Stimulated activated memory B cell treated with anti-CD40 and anti-IgM and Interleukin-4, amounts not matched to agents 10 μg/mL and 1 μg/mL and 100 μg/mL, for 72 hours (primary cell): Measurements from ENCODE around the gene MEGF10.
"Not testable (repeated sequence)": the region's sequence is repeated elsewhere in the genome, so short reads cannot be mapped to it uniquely, and the experiment has no call there.

Source experiments
- ATAC-seq: fragments of 150-1000 bp; cut with Tn5 transposase; 2 replicates; pipeline ENCODE4 v1.10.0; 2021
- H3K27ac Mint-ChIP-seq: one replicate; pipeline ENCODE4 v1.8.0; 2022; ENCODE audit warnings: mild to moderate bottlenecking, mixed read lengths
- H3K27me3 Mint-ChIP-seq: one replicate; pipeline ENCODE4 v1.8.0; 2022; ENCODE audit warnings: mixed read lengths
- H3K36me3 Mint-ChIP-seq: one replicate; pipeline ENCODE4 v1.8.0; 2022; ENCODE audit warnings: mixed read lengths
- H3K4me1 Mint-ChIP-seq: one replicate; pipeline ENCODE4 v1.8.0; 2022; ENCODE audit warnings: mixed read lengths
- H3K4me3 Mint-ChIP-seq: one replicate; pipeline ENCODE4 v1.8.0; 2022; ENCODE audit warnings: mild to moderate bottlenecking, moderate library complexity, mixed read lengths
- H3K9me3 Mint-ChIP-seq: one replicate; pipeline ENCODE4 v1.8.0; 2022; ENCODE audit warnings: mixed read lengths

The MEGF10 gene

GRCh38 chr5:127290019-127290945, at the start of gene MEGF10:
MEGF10 (plus strand) TSS chr5:127290796; CDS start chr5:127331309, 40,513 bp downstream.
- H3K4me1 Mint-ChIP-seq = peaks cover 12% of the 10 kb centered on the region
- peak; percentile 43 for ATAC-seq
- H3K27ac Mint-ChIP-seq = no peak within 1 kb of the TSS
- H3K9me3 Mint-ChIP-seq = peaks cover 7% of the 10 kb centered on the region
- peaks cover 83% of the 10 kb centered on the region for H3K27me3 Mint-ChIP-seq
- H3K36me3 Mint-ChIP-seq = no peaks in the 10 kb centered on the region
- no peak within 1 kb of the TSS for H3K4me3 Mint-ChIP-seq

DNA sequence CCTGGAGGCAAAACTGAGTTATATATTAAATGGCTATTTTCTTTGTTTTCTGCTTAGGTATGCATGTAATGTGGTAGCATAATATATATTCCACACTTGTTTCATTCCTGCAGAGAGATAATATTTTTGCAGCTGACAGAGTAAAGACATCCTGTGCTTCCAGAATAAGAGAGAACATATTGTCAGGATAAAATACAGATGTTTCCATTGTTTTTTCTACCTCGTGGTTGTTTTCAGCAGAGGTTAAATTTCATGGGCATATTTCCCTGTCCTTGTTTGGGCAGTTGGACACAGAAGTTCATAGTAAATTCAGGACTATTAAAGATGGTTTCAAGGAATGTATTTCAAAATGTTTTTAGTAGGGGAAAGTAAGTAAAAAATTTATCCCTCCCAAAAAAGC, 47.6 kb upstream of the MEGF10 start:
- Mint-ChIP-seq H3K27me3 (peaks cover 45% of the 10 kb centered on the region), H3K4me3 (no peak overlapping the region), H3K4me1 (no peaks in the 10 kb centered on the region), H3K9me3 (peaks cover 11% of the 10 kb centered on the region), H3K36me3 (peaks cover 13% of the 10 kb centered on the region), H3K27ac (no peak overlapping the region)
- ATAC-seq = no peak

DNA sequence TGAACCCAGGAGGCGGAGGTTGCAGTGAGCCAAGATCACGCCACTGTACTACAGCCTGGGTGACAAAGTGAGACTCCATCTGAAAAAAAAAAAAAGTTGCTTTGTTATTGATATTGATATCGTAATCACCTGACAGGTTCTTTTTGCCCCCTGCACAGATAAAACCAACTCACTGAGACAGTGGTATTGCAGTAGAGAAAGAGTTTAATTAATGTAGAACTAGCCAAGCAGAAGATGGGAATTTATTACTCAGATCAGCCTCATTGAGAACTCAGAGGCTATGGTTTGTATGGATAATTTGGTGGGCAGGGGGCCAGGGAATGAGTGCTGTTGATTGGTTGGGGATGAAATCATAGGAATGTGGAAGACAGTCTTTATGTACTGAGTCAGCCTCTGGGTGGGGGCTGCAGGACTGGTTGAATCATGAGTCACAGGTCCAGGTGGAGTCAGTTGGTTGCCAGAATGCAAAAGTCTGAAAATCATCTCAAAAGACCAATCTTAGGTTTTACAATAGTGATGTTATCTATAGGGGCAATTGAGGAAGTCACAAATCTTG, 35.8 kb upstream of the MEGF10 start:
- H3K9me3 Mint-ChIP-seq = peaks cover 13% of the 10 kb centered on the region
- no peak overlapping the region for H3K4me3 Mint-ChIP-seq
- no peaks in the 10 kb centered on the region for H3K36me3 Mint-ChIP-seq
- no peaks in the 10 kb centered on the region for H3K27me3 Mint-ChIP-seq
- no peaks in the 10 kb centered on the region for H3K4me1 Mint-ChIP-seq
- ATAC-seq = no peak
- no peak overlapping the region for H3K27ac Mint-ChIP-seq

DNA sequence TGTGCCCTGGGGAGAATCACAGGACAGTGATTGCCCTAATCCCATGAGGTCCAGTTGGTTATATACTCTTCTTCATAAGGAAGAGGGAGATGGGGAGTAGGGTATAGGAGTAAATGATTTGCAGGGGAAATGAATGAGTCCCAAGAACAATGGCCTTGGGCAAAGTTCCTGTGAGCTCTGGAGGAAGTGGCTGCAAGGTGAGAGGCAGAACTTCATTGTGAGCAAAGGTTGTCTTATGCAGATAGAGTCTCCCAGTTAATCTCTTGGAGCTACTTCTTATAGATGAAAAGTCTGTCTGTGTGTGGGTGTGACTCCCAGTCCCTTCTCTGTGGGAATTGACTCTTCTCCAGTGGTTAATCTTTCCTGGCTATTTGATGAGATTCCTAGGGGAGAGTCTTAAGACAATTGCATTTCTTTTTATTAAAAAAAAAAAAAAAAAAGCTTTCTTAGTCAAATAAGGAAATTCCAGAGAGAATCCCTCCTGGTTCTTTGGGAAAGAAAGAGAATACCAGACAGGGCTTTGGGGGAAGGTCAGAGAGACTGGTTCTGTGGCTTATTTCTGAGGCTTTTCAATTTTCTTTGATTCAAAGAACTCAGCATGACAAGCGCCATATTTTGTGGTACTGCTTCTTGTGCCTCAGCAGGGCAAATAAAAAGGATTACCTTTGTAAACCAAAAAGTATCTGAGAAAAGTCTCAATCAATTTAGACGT, 33.6 kb upstream of the MEGF10 start:
- no peak for ATAC-seq
- Mint-ChIP-seq H3K36me3 (no peaks in the 10 kb centered on the region), H3K27me3 (peaks cover 10% of the 10 kb centered on the region), H3K27ac (no peak overlapping the region), H3K4me1 (no peaks in the 10 kb centered on the region), H3K9me3 (peaks cover 13% of the 10 kb centered on the region), H3K4me3 (no peak overlapping the region)

DNA sequence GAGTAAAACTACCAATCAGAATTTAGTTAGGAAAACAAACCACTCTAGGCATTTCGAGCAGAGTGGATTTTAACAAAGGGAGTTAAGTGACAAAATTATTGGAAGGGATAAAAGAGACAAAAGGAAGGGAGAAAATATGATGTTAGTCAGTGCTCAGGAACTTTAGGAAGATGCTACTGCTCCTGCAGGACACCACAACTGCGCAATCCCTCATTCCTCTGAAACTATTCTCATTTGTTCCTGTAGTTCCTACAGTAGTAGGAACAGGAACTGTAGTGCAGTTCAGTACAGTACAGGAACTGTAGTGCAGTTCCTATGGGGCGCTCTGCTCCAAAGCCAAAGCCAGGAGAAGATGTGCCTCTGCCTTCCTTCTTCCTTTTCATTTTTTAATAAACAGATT, 29.9 kb upstream of the MEGF10 start:
- Mint-ChIP-seq H3K9me3 (peaks cover 6% of the 10 kb centered on the region), H3K4me1 (no peaks in the 10 kb centered on the region), H3K4me3 (no peak overlapping the region), H3K27ac (no peak overlapping the region), H3K36me3 (no peaks in the 10 kb centered on the region), H3K27me3 (peaks cover 14% of the 10 kb centered on the region)
- ATAC-seq = no peak

- H3K27ac Mint-ChIP-seq, H3K9me3 Mint-ChIP-seq, ATAC-seq, H3K36me3 Mint-ChIP-seq, H3K4me3 Mint-ChIP-seq, H3K4me1 Mint-ChIP-seq: not testable (repeated sequence)
- peaks cover 40% of the 10 kb centered on the region for H3K27me3 Mint-ChIP-seq
These were observed 25.1 kb upstream of the MEGF10 start for GRCh38 chr5:127265473-127265872.

DNA sequence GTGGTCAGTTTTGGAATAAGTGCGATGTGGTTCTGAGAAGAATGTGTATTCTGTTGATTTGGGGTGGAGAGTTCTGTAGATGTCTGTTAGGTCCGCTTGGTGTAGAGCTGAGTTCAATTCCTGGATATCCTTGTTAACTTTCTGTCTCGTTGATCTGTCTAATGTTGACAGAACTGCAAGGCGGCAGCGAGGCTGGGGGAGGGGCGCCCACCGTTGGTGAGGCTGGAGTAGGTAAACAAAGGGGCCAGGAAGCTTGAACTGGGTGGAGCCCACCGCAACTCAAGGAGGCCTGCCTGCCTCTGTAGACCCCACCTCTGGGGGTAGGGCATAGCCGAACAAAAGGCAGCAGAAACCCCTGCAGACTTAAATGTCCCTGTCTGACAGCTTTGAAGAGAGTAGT, 22.3 kb upstream of the MEGF10 start:
- not testable (repeated sequence) for H3K9me3 Mint-ChIP-seq, H3K36me3 Mint-ChIP-seq, H3K4me1 Mint-ChIP-seq, H3K4me3 Mint-ChIP-seq, H3K27ac Mint-ChIP-seq, ATAC-seq
- peaks cover 35% of the 10 kb centered on the region for H3K27me3 Mint-ChIP-seq

DNA sequence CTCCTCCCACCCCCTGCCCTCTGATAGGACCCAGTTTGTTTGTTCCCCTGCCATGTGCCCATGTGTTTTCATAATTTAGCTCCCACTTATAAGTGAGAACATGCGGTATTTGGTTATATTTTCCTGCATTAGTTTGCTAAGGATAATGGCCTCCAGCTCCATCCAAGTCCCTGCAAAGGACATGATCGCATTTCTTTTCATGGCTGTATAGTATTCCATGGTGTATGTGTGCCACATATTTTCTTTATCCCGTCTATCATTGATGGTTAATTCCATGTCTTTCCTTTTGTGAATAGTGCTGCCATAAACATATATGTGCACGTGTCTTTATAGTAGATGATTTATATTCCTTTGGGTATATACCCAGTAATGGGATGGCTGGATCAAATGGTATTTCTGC, 19.9 kb upstream of the MEGF10 start:
- not testable (repeated sequence) for H3K4me3 Mint-ChIP-seq, H3K36me3 Mint-ChIP-seq, H3K4me1 Mint-ChIP-seq, H3K9me3 Mint-ChIP-seq, ATAC-seq, H3K27ac Mint-ChIP-seq
- peaks cover 35% of the 10 kb centered on the region for H3K27me3 Mint-ChIP-seq

GRCh38 chr5:127275641-127276193, 14.9 kb upstream of the MEGF10 start:
- no peaks in the 10 kb centered on the region for H3K4me1 Mint-ChIP-seq
- no peaks in the 10 kb centered on the region for H3K36me3 Mint-ChIP-seq
- H3K27ac Mint-ChIP-seq = no peak overlapping the region
- peaks cover 2% of the 10 kb centered on the region for H3K9me3 Mint-ChIP-seq
- H3K4me3 Mint-ChIP-seq = no peak overlapping the region
- peaks cover 9% of the 10 kb centered on the region for H3K27me3 Mint-ChIP-seq
- ATAC-seq = no peak

DNA sequence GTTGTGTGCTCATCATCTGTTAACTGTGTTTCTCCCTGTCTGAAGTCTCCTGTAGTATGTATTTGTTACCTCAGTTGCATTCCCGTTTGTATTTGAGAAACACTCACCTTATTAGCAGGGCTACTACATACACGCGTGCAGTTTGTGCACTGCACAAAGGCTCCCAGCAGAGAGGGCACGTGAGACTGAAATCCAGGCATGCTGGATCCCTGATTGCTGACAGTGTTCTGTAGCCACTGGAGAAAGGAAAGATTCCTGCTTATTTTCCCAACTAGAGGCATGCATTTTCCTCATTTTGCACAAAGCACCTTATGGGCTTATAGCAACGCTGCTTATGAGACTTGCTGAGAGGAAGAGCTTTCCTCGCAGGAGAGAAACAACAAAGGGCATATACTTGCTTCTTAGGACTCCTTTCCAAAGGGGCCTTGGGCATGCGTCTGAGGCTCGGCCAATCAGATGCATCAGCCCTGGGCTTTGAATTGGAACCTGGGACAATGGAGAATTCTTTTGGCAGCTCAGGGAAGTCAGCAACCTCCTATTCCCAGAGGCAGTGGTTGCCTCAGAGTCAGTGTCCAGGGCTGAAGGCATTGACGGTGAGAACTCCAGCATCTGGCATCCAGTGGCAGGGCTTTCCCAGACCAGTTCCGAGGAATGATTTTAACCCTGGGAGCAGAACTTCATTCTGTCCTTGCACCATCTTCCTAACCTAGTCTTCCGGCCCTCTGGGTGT, 9.9 kb upstream of the MEGF10 start:
- Mint-ChIP-seq H3K27ac (no peak overlapping the region), H3K9me3 (no peaks in the 10 kb centered on the region), H3K27me3 (peaks cover 14% of the 10 kb centered on the region), H3K4me1 (no peaks in the 10 kb centered on the region), H3K36me3 (no peaks in the 10 kb centered on the region), H3K4me3 (no peak overlapping the region)
- peak; percentile 17 for ATAC-seq

DNA sequence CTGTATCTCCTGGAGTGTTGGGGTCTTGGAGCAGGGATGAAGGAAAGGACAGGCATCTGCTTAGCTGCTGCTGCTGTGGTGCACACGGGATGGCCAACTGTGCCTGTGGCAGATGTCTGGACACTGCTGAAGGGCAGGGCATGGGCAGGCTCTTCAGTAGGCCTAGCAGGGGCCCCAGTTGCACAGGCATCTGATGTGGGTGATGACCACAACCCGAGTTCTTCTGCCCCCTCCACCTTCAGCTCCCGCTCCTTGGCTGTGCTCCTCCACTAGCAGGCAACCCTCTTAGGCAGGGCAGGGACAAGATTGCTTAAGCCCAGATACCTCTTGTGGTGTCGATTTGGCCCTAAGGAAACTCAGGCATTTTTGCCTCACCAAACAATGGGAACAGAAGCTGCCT, 9.0 kb upstream of the MEGF10 start:
- Mint-ChIP-seq H3K9me3 (no peaks in the 10 kb centered on the region), H3K27ac (no peak overlapping the region), H3K36me3 (no peaks in the 10 kb centered on the region), H3K4me1 (no peaks in the 10 kb centered on the region), H3K27me3 (peaks cover 21% of the 10 kb centered on the region), H3K4me3 (no peak overlapping the region)
- ATAC-seq = no peak

GRCh38 chr5:127288676-127289075, 1.9 kb upstream of the MEGF10 start:
- Mint-ChIP-seq H3K9me3 (peaks cover 7% of the 10 kb centered on the region), H3K36me3 (no peaks in the 10 kb centered on the region), H3K4me3 (no peak overlapping the region), H3K4me1 (peaks cover 12% of the 10 kb centered on the region), H3K27ac (no peak overlapping the region), H3K27me3 (peaks cover 78% of the 10 kb centered on the region)
- ATAC-seq = no peak

DNA sequence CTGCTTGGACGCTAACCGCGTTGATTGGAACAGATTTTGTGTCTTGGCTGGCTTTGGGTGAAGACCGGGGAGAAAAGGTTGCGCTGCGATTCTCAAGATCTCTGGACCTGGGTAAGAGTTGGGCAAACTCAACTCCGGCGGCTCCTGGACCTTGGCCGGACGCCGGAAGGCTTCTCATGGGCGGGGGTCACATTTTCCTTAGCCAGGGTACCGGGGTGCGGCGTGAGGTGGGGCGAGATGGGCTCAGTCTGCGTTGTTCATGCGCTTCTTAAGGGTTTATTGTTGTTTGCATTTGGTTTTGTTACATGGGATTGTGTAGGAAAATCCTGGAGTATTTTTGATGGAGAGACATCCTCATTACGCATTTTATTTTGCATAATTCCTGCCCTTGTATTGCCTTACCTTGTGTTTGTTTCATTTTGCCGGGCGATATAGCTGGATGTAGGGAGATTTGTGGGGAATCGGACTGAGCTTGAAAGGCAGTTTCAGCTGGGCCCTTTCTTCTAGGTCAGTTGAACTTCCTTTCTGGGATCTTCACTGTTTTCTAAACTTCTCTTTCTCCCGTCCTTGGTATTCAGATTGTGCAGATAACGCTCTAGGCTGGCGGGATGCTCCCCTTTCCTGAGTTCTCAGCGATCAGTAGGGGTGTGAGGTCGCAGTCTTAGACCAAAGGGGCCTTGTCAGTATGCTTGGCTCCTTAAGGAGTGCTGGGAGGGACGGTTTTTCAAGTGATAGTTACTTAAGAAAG, 524 bp downstream of the MEGF10 start:
- no peak for ATAC-seq
- H3K4me1 Mint-ChIP-seq = peaks cover 12% of the 10 kb centered on the region
- H3K27ac Mint-ChIP-seq = no peak overlapping the region
- H3K36me3 Mint-ChIP-seq = no peaks in the 10 kb centered on the region
- no peak overlapping the region for H3K4me3 Mint-ChIP-seq
- H3K27me3 Mint-ChIP-seq = peaks cover 78% of the 10 kb centered on the region
- H3K9me3 Mint-ChIP-seq = peaks cover 7% of the 10 kb centered on the region

DNA sequence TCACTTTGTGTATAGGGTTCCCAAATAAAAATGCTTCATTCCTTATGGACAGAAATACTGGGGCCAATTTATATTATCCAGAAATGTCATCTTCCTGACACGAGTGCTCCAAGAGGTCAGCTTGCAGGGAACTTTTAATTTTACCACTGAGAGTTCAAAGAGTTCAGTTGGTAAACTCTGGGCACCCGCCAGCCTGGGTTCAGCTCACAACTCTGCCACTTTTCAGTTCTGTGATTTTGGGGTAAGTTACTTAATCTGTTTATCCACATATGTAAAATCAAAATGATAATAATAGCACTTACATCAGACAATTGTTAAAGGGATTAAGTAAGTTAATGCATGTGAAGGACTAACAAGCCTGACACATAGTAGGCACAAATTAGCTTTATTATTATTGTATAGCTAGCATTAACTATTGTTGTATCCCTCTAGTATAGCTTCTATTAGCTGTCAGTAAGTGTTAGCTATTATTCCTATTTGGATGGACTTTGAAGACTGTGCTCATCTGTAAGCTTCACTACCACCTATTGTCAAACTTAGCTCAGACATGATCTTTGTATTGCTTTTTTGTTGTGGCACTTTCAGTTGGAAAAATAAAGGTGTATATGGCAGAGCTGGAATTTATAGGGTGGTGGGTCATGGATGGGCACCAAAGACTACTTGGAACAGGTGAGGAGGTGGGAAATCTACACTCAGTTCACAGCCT, 1.6 kb downstream of the MEGF10 start:
- Mint-ChIP-seq H3K36me3 (no peaks in the 10 kb centered on the region), H3K9me3 (peaks cover 7% of the 10 kb centered on the region), H3K27me3 (peaks cover 77% of the 10 kb centered on the region), H3K4me1 (peaks cover 12% of the 10 kb centered on the region), H3K27ac (no peak overlapping the region), H3K4me3 (no peak overlapping the region)
- no peak for ATAC-seq
